Prostate gland (tissue), 2 donors: Measurements from ENCODE around the gene COL15A1. TPM values are rescaled to one million over a fixed set of nuclear protein-coding genes. Genes with fewer than 3 reads are reported as not detected.

ENCODE experiments used
- DNase-seq: peaks from one replicate; pipeline ENCODE4 v3.0.0-alpha.2; 2019; ENCODE audit warnings: low spot score
- H3K27ac ChIP-seq, 2 donors: fragments of 200-600 bp; sonication (generic); 2 replicates each; pipeline ENCODE4 v1.5.1; 2017 to 2019
- H3K27me3 ChIP-seq: fragments of 200-600 bp; sonication (generic); replicated peaks from 2 replicates; pipeline ENCODE4 v1.5.1; 2019; ENCODE audit not compliant: insufficient read depth
- H3K36me3 ChIP-seq, 2 donors: fragments of 200-600 bp; sonication (generic); 1 replicate in 1 of 2; 2 replicates in 1 of 2; pipeline versions ENCODE4 v1.5.1 to v1.8.1; 2017 to 2019
- H3K4me1 ChIP-seq: fragments of 200-600 bp; sonication (generic); replicated peaks from 2 replicates; pipeline ENCODE4 v1.5.1; 2019
- H3K4me3 ChIP-seq, 2 donors: fragments of 200-600 bp; sonication (generic); 2 replicates each; pipeline ENCODE4 v1.5.1; 2017 to 2019
- H3K9me3 ChIP-seq: fragments of 200-600 bp; sonication (generic); 2 replicates; pipeline ENCODE4 v1.5.1; 2017
- CTCF ChIP-seq, 4 experiments: fragments of 200-600 bp in 2 of 4; fragments of 450-650 bp in 2 of 4; sonication (generic) in 2 of 4; IDR thresholded peaks; 1 replicate in 3 of 4; 2 replicates in 1 of 4; pipeline ENCODE4 v1.5.1; 2016 to 2019; ENCODE audit warnings: antibody characterized with exemption in 4 of 4, mild to moderate bottlenecking in 2 of 4, moderate library complexity in 2 of 4
- POLR2A ChIP-seq: fragments of 450-650 bp; IDR thresholded peaks from one replicate; pipeline ENCODE4 v1.6.1; 2016; ENCODE audit warnings: antibody characterized with exemption, mild to moderate bottlenecking
- POLR2AphosphoS5 ChIP-seq: sonication (generic); formaldehyde crosslinking; IDR thresholded peaks from one replicate; pipeline ENCODE4 v1.6.1; 2017; ENCODE audit warnings: antibody characterized with exemption
- WGBS: methylation state at CpG from one replicate; pipeline ENCODE4 v1.1.5; 2018; 5-methylcytosine and 5-hydroxymethylcytosine counted together
- intact Hi-C: fragments of 100-400 bp; cut with DNase I; formaldehyde crosslinking; loops from one replicate; pipeline ENCODE4 v1.14.2; 2022
- total RNA-seq, 2 donors: library from RNA; depleted of rRNA; stranded (reverse); fragments of >200 nt; gene quantifications; one replicate each; pipeline ENCODE4 v1.1.0, GENCODE V29; 2016

Gene COL15A1
- total RNA-seq, 2 donors from 2014 or later: 10.3 to 79.9 TPM

GRCh38 chr9:98980291-98980690 lies 36.6 kb downstream of the COL15A1 start:
- Histone ChIP-seq H3K4me3 (no peak overlapping the region), H3K36me3 (no peaks in the 10 kb centered on the region), H3K4me1 (no peaks in the 10 kb centered on the region), H3K27ac (no peak overlapping the region), H3K9me3 (no peaks in the 10 kb centered on the region), H3K27me3 (no peaks in the 10 kb centered on the region)
- intact Hi-C loops: no loop called here
- no peak for TF ChIP-seq CTCF (IDR thresholded peaks at IDR 0.05)
- no peak for TF ChIP-seq POLR2AphosphoS5
- no peak for TF ChIP-seq POLR2A
- 88% methylated on average over 5 of the region's 5 CpGs for WGBS
- no peak for DNase-seq

- no peaks in the 10 kb centered on the region for H3K36me3 ChIP-seq
- H3K27ac ChIP-seq: no peak overlapping the region
- H3K4me1 ChIP-seq: no peaks in the 10 kb centered on the region
- no peak for TF ChIP-seq POLR2AphosphoS5
- TF ChIP-seq CTCF (IDR thresholded peaks at IDR 0.05): no peak
- no peak for TF ChIP-seq POLR2A
- DNase-seq: no peak
- intact Hi-C loops: no loop called here
- 77% methylated on average over 15 of the region's 15 CpGs for WGBS
- H3K9me3 ChIP-seq: no peaks in the 10 kb centered on the region
- no peaks in the 10 kb centered on the region for H3K27me3 ChIP-seq
- no peak overlapping the region for H3K4me3 ChIP-seq
Measured at GRCh38 chr9:98983295-98984268, 39.9 kb downstream of the COL15A1 start.

- no peak for TF ChIP-seq CTCF (IDR thresholded peaks at IDR 0.05)
- no peak for TF ChIP-seq POLR2A
- no peak for TF ChIP-seq POLR2AphosphoS5
- H3K27ac ChIP-seq: no peak overlapping the region
- no peaks in the 10 kb centered on the region for H3K4me1 ChIP-seq
- intact Hi-C loops: no loop called here
- no peak for DNase-seq
- no peaks in the 10 kb centered on the region for H3K36me3 ChIP-seq
- no peaks in the 10 kb centered on the region for H3K9me3 ChIP-seq
- H3K27me3 ChIP-seq: no peaks in the 10 kb centered on the region
- H3K4me3 ChIP-seq: no peak overlapping the region
- 94% methylated on average over 22 of the region's 22 CpGs for WGBS
Measured at GRCh38 chr9:98985596-98985995, 41.9 kb downstream of the COL15A1 start.

GRCh38 chr9:98986866-98987651 lies 43.4 kb downstream of the COL15A1 start:
- H3K27me3 ChIP-seq: no peaks in the 10 kb centered on the region
- DNase-seq: no peak
- TF ChIP-seq POLR2AphosphoS5 (no peak), POLR2A (no peak), CTCF (IDR thresholded peaks at IDR 0.05) (no peak)
- no peaks in the 10 kb centered on the region for H3K36me3 ChIP-seq
- no peak overlapping the region for H3K4me3 ChIP-seq
- no peaks in the 10 kb centered on the region for H3K9me3 ChIP-seq
- WGBS: 75% methylated on average over 18 of the region's 18 CpGs
- intact Hi-C loops: no loop called here
- H3K4me1 ChIP-seq: no peaks in the 10 kb centered on the region
- H3K27ac ChIP-seq: no peak overlapping the region
